Activated CD4-positive, alpha-beta T cell treated with anti-CD3 and anti-CD28 coated beads, Interleukin-2, amount 50 U/mL, for 16 hours (primary cell): Measurements from ENCODE around the gene BBS9.

Experiments used
- DNase-seq: peaks from one replicate; pipeline ENCODE4 v3.0.0-alpha.2; 2020

Gene BBS9

GRCh38 chr7:33128631-33128989, 754 bp upstream of the BBS9 start:
- no peak for DNase-seq

DNA sequence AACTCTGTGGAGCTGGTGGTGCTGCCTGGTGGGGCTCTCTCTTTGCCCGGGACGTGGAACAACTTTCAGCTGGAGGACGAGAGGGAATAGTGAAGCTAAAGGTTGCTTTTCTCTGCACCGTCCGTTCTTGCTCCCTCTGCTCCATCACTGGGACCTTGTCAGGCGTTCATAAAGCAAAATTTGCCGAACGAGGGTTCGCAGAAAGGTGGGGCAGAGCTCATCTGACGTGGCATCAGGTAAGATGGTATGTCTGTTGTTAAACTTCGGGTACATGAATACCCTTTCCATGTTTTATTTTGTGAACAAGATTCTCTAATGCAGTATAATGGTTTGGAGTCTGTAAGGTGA, 416 bp downstream of the BBS9 start:
- DNase-seq: no peak

DNA sequence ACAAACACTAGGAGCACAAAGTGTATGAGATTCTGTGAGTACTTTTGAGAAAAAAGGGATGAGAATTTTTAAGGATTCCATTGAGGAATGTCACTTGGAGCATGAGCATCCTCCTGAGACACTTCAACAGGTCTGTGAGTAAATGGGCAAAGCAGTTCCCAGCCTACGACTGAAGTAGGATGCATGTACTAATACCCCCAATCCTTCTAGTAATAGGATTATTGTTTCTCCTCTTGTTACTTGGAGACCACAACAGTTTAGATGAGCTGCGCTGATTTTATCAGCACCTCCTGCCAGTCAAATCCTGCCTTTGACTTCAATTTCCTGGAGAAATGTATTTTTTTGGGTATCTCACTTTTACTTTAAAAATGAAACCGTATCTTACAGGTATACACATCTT, 820 bp downstream of the BBS9 start:
- DNase-seq: peak; percentile 23

DNA sequence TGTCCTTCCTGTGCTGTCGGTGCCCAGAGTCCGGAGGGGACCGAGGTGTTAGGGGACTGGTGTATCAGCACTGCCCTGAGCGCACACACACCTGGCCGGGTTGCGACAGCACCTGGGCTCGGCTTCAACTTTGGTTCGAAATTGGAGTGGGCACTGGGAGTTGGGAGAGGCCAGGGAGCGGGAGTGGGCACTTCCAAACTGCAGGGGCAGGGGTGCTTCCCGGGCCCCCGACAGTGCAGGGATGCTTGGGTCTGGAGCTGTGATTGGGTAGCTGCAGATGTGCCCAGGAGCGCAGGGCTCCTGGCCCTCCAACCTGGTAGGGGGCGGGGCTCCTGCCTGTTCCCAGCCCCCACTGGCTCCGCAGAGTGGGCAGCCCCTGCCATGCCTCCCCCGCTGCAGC, 7.7 kb downstream of the BBS9 start:
- DNase-seq: no peak

DNA sequence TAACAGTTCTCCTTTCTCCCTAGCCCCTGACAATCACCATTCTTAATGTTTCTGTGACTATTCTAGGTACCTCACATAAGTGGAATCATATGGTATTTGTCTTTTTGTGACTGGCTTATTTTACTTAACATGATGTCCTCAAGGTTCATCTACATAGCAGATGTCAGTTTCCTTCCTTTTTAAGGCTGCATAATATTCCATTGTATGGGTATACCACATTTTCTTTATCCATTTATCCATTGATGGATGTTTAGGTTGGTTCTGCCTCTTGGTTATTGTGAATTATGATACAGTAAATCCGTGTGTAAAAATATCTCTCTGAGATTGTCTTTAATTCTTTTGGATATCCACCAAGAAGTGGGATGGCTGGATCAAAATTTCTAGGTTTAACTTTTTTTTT, 13.2 kb downstream of the BBS9 start:
- DNase-seq: no peak

GRCh38 chr7:33143996-33144718, 14.8 kb downstream of the BBS9 start:
- no peak for DNase-seq

GRCh38 chr7:33145156-33145555, 15.8 kb downstream of the BBS9 start:
- no peak for DNase-seq

DNA sequence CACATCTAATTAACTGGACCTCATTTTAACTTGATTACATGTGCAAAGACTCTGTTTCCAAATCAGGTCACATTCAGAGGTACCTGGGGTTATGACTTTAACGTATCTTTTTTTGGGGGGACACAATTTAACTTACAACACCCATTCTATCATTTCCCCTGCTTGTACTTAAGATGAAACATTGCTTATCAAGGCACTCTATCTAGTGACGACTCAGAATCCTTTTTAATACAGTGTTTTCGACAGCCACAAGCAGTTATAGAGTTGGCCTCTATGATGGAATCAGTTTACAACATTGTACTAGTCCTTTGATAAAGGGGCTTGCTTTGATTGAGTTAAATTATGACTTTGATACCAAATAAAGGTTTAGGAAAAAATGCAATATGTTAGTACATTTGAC, 22.7 kb downstream of the BBS9 start:
- no peak for DNase-seq

GRCh38 chr7:33155811-33156210, 26.4 kb downstream of the BBS9 start:
- DNase-seq: no peak

DNA sequence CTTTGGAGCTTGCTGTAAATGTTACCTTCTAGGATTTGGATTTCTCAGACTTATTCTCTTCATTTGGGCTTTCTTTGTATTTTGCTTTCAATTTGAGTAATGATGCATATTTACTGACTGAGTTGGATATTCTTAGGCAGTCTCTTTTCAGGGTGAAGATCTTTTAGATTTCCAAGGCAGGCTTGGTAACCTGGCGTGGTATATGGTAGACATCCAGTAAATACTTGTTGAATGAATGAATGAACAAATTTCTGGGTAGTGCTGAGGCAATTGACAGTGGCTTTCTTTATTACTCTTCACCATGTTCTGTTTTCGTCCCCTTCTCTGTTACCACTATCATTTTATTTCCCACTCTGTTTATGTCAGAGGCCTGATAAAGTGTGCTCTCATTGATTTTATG, 27.1 kb downstream of the BBS9 start:
- no peak for DNase-seq

DNA sequence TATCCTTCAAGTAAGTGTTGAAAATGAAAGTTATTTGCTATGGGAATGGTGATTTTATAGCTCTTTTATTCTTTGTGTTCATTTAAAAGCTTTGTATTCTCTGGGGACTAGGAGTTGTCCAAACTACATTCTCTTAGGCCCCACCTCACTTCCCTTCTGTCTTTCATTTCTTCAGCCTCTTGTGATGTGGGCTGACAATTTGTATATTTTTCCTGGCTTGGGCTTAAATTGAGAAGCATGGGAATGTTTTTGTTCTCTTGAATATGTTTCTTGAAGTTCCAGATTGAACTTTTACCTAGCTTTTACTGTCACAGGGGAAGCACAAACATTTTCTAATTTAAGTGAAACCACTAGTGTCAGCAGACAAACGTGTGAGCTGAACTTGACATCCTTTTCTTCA, 27.9 kb downstream of the BBS9 start:
- DNase-seq: no peak

DNA sequence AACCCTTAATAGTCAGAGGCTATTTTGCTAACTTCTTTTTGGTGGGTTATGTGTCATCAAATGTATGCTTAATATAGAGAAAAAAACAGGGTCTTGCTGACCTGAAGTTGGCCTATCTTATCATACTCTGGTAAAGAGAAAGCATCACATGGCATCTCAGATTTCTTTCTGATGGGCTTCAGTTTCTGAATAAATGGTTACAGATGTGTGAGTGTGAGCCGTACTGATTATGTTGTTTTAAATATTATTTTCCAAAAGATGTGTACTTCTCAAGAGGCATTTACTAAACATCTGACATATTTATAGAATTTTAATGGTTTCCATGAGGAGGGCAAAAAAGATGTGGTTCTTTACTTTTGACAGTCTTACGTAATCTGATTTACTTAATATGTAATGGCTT, 28.4 kb downstream of the BBS9 start:
- DNase-seq: no peak

DNA sequence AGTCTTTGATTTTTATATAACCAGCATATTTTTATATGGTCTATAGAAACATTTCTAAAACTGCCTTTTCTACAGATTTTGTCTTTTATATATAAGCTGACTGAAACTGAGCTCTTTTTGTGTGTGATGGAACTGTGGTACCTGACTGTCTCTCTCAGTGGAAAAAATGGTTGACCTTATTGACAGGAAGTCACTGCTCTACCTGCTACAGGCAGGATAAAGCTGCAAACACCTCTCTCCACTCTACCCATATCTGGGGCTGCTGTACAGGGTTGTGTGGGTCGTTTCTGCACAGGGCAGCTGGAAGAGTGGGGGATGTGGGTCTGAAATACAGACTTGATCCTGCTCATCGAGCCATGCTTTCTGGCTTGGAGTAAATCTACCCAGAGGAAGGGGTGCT, 48.5 kb downstream of the BBS9 start:
- no peak for DNase-seq

DNA sequence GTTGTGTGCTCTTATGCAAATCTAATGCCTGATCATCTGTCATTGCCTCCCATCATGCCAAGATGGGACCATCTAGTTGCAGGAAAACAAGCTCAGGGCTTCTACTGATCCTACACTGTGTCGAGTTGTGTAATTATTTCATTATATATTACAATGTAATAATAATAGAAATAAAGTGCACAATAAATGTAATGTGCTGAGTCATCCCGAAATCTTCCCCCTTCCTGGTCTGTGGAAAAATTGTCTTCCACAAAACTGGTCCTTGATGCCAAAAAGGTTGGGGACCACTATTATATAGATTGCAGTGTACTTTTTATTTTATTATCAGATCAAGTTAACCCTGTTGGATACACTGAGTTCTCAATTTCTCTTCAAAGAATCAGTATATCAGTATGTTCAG, 50.2 kb downstream of the BBS9 start:
- no peak for DNase-seq

- no peak for DNase-seq
Observed at GRCh38 chr7:33183504-33183903, 54.1 kb downstream of the BBS9 start.

- no peak for DNase-seq
Observed at GRCh38 chr7:33184828-33185227, 55.5 kb downstream of the BBS9 start.

DNA sequence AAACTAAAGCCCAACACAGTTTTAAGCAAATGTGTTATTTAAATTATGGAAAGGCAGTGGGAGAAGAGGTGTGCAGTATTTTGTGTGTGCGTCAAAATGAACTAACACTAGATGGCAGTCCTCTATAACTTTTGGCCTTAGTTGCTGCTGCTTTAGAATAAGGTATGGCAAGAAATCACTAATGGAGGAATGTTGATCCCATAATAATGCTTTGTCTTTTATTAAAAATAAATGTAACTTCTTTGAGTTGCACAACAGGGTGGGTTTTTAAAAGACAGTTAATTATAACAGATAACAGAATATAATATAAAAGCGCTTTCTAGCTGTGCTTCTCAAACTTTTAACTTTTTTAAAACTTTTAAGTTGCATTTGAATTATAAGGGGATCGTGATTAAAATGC, 56.4 kb downstream of the BBS9 start:
- peak; percentile 41 for DNase-seq

DNA sequence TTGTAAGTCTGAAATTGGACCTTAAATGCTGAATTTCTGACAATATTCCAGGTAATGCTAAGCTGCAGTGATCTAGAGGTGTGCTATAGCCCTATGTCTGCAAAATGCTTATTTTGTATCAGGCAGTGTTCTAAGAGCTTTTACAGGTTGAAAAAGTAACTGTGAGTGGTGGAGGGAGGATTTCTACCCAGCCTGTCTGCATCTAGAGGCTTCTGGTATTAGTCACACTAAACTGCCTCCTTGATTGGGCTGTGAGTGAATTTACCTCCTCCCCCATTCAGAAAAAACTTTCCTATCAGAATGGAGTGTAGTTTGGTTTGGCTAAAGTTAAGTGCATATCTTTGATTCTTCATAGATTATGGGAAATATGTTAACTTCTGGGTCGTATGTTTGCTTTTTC, 56.8 kb downstream of the BBS9 start:
- no peak for DNase-seq

DNA sequence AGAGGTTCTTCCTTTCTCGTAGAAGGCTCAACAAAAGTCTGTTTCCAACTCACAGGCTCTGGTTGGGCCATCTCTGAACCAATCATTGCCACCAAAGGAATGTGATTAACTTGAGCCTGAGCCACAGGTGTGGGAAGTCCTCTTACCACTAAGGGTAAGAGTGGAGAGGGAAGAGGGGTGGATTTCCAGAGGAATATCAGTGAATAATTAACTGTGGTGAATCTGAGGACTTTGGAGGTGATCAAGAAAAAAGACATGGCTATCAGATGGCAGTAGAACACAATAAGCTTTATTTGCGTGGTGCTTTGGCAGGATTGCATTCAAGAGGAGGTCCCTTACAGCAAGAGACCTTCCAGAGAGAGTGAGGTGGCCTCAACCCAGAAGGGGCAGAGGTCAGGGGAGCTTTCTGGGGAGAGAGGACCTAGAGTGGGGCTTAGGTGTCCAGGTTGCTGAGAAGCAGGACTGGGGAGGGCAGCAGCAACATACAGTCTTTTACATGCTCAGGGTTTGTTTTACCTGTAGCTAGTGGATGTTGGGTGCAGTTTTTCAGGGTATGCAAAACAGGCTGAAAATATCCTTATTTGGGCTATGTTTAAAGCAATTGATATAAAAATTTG, 61.4 kb downstream of the BBS9 start:
- no peak for DNase-seq

GRCh38 chr7:33191340-33191739, 62.0 kb downstream of the BBS9 start:
- DNase-seq: no peak

- no peak for DNase-seq
Observed at GRCh38 chr7:33192695-33193291, 63.4 kb downstream of the BBS9 start.

- no peak for DNase-seq
Observed at GRCh38 chr7:33193308-33193864, 64.0 kb downstream of the BBS9 start.

DNA sequence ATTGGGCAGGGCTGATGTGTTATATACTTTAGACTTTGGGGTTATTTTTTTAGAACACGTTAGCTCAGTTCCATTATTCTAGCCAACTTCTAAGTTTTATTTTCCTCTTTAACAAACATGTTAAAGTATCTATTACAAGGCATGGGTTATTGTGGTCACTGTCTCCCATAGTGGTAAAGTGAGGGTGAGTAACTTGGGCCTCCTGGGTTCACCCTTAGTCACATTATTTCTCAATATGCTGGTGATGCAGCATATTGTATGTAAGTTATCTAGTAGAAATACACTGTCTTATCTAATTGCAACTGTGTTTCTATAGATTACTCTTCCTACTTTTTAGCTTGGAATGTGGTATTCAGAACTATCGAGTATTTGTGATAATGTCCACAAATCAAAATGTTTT, 65.9 kb downstream of the BBS9 start:
- DNase-seq: no peak

DNA sequence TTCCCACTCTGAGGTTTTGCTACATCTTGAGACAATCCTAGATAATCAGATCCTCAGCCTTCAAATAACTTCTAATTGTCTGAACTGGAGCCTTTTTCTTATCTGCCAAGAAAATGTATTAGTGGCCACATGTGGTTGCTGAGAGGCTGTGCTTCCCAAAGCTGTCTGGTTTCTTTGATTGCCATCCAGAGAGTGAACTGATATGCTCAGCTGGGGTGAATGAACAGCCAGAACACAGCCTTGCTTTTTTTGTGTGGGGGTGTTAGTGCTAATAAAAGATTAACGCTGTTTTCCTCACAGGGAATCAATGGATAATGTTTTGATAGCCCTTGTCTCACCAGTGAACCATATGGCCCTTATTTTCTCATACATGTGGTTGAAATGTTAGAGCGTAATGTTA, 66.9 kb downstream of the BBS9 start:
- no peak for DNase-seq

DNA sequence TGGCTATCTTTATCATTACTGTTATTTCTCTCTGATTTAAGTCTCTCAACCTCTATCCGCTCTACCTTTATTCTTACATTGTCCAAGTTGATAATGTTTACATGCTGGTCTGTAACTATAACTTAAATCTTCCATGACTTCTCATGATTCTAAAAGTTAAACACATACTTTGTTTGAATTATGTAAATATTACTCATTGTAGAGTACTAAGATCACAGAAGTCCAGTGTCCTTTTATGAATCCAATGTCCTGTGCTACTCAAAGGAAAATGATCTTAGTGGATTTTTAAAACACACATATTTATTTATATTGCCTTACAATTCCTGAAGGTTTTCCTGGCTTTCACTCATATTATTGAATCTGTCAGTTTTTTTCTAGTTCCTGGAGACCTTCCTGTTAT, 70.9 kb downstream of the BBS9 start:
- no peak for DNase-seq
